ENCODE measurements around the gene AGPS.

GRCh38 chr2:177553176-177553884 is 160.8 kb downstream of the AGPS start:
- no peak for TF ChIP-seq CTCF (IDR thresholded peaks at IDR 0.05)
- TF ChIP-seq ZFX (IDR thresholded peaks at IDR 0.05; ENCODE audit: borderline replicate concordance): no peak

Measured in 22Rv1 (cell line).